DMS 273 (cell line): ENCODE data around the gene LILRB1.
"Not testable (repeated sequence)": the region's sequence is repeated elsewhere in the genome, so short reads cannot be mapped to it uniquely, and the experiment has no call there.

ENCODE experiments used
- DNase-seq: peaks from one replicate; lab custom pipeline; 2025; ENCODE audit not compliant: unreplicated experiment; lab: John Stamatoyannopoulos, UW

Gene LILRB1

GRCh38 chr19:54661846-54662481 lies 31.7 kb downstream of the LILRB1 start:
- DNase-seq, result no peak

- no peak for DNase-seq
Observed at GRCh38 chr19:54662730-54663129, 32.4 kb downstream of the LILRB1 start, which contains the start of gene LILRB4. Gene LILRB4, plus strand, starts transcription at chr19:54662985. Its CDS starts 49 bp downstream, at chr19:54663034.

- DNase-seq, result no peak
Observed at GRCh38 chr19:54665530-54665929, 35.2 kb downstream of the LILRB1 start.

- DNase-seq, result no peak
Observed at GRCh38 chr19:54667217-54667616, 36.9 kb downstream of the LILRB1 start.

- DNase-seq, result no peak
Observed at GRCh38 chr19:54668353-54668752, 38.1 kb downstream of the LILRB1 start.

- no peak for DNase-seq
Observed at GRCh38 chr19:54670576-54671357, 40.5 kb downstream of the LILRB1 start.

GRCh38 chr19:54673222-54673621 lies 42.9 kb downstream of the LILRB1 start:
- DNase-seq, result no peak

GRCh38 chr19:54674021-54674617 lies 43.8 kb downstream of the LILRB1 start:
- peak; percentile 64 for DNase-seq

- DNase-seq, result peak; percentile 61
Observed at GRCh38 chr19:54676210-54676834, 46.0 kb downstream of the LILRB1 start.

GRCh38 chr19:54677217-54677616 lies 46.9 kb downstream of the LILRB1 start:
- DNase-seq, result no peak

- DNase-seq, result not testable (repeated sequence)
Observed at GRCh38 chr19:54681596-54681995, 51.3 kb downstream of the LILRB1 start.

GRCh38 chr19:54682306-54682856 lies 52.1 kb downstream of the LILRB1 start:
- no peak for DNase-seq

GRCh38 chr19:54684527-54684926 lies 54.2 kb downstream of the LILRB1 start:
- no peak for DNase-seq
